Measurements from ENCODE around the gene ZNRF1. TPM values are rescaled to one million over a fixed set of nuclear protein-coding genes. Genes with fewer than 3 reads are reported as not detected.

The ZNRF1 gene
- total and polyA plus RNA-seq, 2 of the 4 experiments (the other 2 are of a cell fraction): 8.2 to 20.7 TPM

DNA sequence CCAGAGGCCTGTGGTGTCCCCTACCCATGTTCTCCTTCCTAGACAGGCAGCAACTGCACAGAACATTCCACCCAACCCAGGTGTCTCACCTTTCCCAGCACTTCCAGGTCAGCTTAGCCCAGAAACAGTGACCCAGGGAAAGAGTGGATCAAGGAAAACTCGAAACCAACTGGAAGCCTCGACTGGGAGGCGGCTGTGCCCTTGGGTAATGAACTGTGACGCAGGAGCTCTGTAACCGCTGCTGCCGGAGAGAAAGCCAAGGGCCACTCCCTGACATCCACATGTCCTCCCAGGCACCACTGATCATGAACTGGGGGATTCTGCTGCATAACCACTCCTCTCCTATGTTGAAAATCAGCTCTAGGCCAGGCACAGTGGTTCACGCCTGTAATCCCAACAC, 48.3 kb upstream of the ZNRF1 start (continued):
- TF ChIP-seq, protein P1, sequence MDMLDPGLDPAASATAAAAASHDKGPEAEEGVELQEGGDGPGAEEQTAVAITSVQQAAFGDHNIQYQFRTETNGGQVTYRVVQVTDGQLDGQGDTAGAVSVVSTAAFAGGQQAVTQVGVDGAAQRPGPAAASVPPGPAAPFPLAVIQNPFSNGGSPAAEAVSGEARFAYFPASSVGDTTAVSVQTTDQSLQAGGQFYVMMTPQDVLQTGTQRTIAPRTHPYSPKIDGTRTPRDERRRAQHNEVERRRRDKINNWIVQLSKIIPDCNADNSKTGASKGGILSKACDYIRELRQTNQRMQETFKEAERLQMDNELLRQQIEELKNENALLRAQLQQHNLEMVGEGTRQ (IDR thresholded peaks at IDR 0.05; ENCODE audit: low read depth, low read length): no peak

GRCh38 chr16:74951206-74951605, 47.6 kb upstream of the ZNRF1 start:
- Histone ChIP-seq H3K4me3 (ENCODE audit: insufficient read depth, low read depth, low read length) (no peak overlapping the region), H3K4me1 (ENCODE audit: control insufficient read depth, insufficient read depth, low read length) (no peaks in the 10 kb centered on the region), H3K9me3 (ENCODE audit: control insufficient read depth, insufficient read depth, low read length) (no peaks in the 10 kb centered on the region), H2BK15ac (ENCODE audit: low read depth, low read length) (no peak overlapping the region), H3K18ac (ENCODE audit: low read depth, low read length) (no peak overlapping the region), H2BK120ac (ENCODE audit: low read depth, low read length) (no peak overlapping the region), H2AK5ac (ENCODE audit: low read depth, low read length) (no peak overlapping the region), H4K91ac (ENCODE audit: insufficient read depth, low read depth, low read length) (no peak overlapping the region), H2BK20ac (ENCODE audit: low read depth, low read length) (no peak overlapping the region), H3K27ac (ENCODE audit: insufficient read depth, low read length) (no peak overlapping the region), H3K27me3 (ENCODE audit: control insufficient read depth, insufficient read depth, low read length) (no peaks in the 10 kb centered on the region), H3K23ac (ENCODE audit: low read depth, low read length) (no peak overlapping the region), H4K8ac (ENCODE audit: low read depth in 2 of 2, low read length in 2 of 2) (no peak overlapping the region), H3K36me3 (ENCODE audit: control insufficient read depth, insufficient read depth, low read length) (peaks cover 33% of the 10 kb centered on the region), H3K4me2 (ENCODE audit: low read depth, low read length) (no peak overlapping the region), H3K14ac (replicated peaks; ENCODE audit: low read depth, low read length) (no peak overlapping the region), H4K5ac (ENCODE audit: low read depth, low read length) (no peak overlapping the region), H3K9ac (ENCODE audit: low read depth, low read length) (no peak overlapping the region), H2BK5ac (ENCODE audit: low read depth, low read length, poor library complexity, severe bottlenecking) (no peak overlapping the region), H2AFZ (replicated peaks; ENCODE audit: low read length, poor library complexity) (no peak overlapping the region), H3K4ac (ENCODE audit: low read depth, low read length) (no peak overlapping the region), H4K20me1 (ENCODE audit: insufficient read depth, low read length) (no peaks in the 10 kb centered on the region), H2AK9ac (replicated peaks; ENCODE audit: low read depth, low read length, poor library complexity) (no peak overlapping the region), H3K79me1 (ENCODE audit: low read depth in 1 of 2, low read length in 2 of 2) (no peaks in the 10 kb centered on the region; a peak in 1 of 4 replicates), H3K56ac (ENCODE audit: extremely low read depth, insufficient read depth, low read length) (no peak overlapping the region), H3K9me1 (ENCODE audit: insufficient read depth, low read length) (no peaks in the 10 kb centered on the region; the same call in 1 of the 2 replicates)
- DNase-seq (no peak), ATAC-seq (ENCODE audit: low read depth) (no peak)
- ChIA-PET CTCF (no interaction called here), POLR2A (ENCODE audit: unreplicated experiment) (no interaction called here)
- TF ChIP-seq BHLHE40 (IDR thresholded peaks at IDR 0.05; ENCODE audit: low read depth, low read length): no peak
- TF ChIP-seq FOS (IDR thresholded peaks at IDR 0.05; ENCODE audit: low read depth, low read length): no peak
- no peak for TF ChIP-seq CEBPB (IDR thresholded peaks at IDR 0.05; ENCODE audit: low read depth, low read length)
- TF ChIP-seq MAFK (IDR thresholded peaks at IDR 0.05; ENCODE audit: low read depth, low read length): no peak
- TF ChIP-seq MXI1 (IDR thresholded peaks at IDR 0.05; ENCODE audit: borderline replicate concordance, low read depth, low read length): no peak
- TF ChIP-seq ELK1 (IDR thresholded peaks at IDR 0.05; ENCODE audit: borderline replicate concordance, low read depth, low read length): no peak
- no peak for TF ChIP-seq RFX5 (IDR thresholded peaks at IDR 0.05; ENCODE audit: low read depth, low read length)
- TF ChIP-seq SMC3 (IDR thresholded peaks at IDR 0.05; ENCODE audit: low read depth, low read length): no peak
- no peak for TF ChIP-seq POLR2A (IDR thresholded peaks at IDR 0.05; ENCODE audit: low read depth, low read length)
- TF ChIP-seq CTCF (conservative IDR thresholded peaks at IDR 0.05; ENCODE audit: low read depth, low read length): no peak
- TF ChIP-seq CHD1 (IDR thresholded peaks at IDR 0.05; ENCODE audit: low read depth, low read length): no peak
- TF ChIP-seq, protein P1 (IDR thresholded peaks at IDR 0.05; ENCODE audit: low read depth, low read length): no peak
- TF ChIP-seq NFE2L2 (IDR thresholded peaks at IDR 0.05; ENCODE audit: low read depth, low read length): no peak
- BruUV-seq (replicated peaks): no TSS peak
- WGBS, 2 experiments (ENCODE audit: extremely low coverage in 2 of 2, insufficient read length in 1 of 2): 92% methylated on average over 2 of the region's 11 CpGs; no CpG with 5 or more reads in 1 of the 2 experiments
- dilution Hi-C loops (cut with HindIII; ENCODE audit: low sequenced_read_pairs, unreplicated experiment) (no loop called here), intact Hi-C loops (cut with micrococcal nuclease) (no loop called here), in situ Hi-C loops (cut with MboI; ENCODE audit: low sequenced_read_pairs) (no loop called here)
